SH-SY5Y (cell line): ENCODE measurements around the gene CHST9.

ENCODE experiments used
- GATA2 ChIP-seq: IDR thresholded peaks from 2 replicates; pipeline ENCODE4 v1.6.1; 2011; ENCODE audit warnings: mild to moderate bottlenecking, low read depth, low read length
- GATA3 ChIP-seq: IDR thresholded peaks from 2 replicates; pipeline ENCODE4 v1.6.1; 2011; ENCODE audit warnings: low read depth, mild to moderate bottlenecking, low read length, moderate library complexity

DNA sequence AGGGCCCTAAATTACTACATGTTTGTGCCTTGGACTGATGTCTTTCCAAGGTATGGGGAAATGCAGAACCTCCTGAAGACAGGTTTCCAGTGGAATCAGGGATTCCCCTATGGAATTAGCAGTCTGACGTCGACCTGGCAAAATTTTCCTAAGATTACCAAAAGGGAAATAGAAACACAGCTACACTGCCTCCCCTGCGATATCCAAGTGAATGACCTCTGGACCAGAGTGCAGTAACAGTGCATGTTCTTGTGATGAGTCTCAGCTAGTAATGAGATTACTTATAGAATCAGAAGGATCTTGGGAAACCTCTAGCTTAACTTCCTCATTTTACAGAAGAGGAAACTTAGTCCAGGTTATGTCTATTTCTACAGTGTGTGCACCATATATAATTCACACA is 21.3 kb upstream of the CHST9 start:
- TF ChIP-seq GATA3 (no peak), GATA2 (no peak)
